HuH-7 (cell line): ENCODE measurements around the gene GDPD5.

ENCODE experiments used
- DNase-seq: peaks from one replicate; pipeline ENCODE4 v3.0.0; 2011; ENCODE audit warnings: low spot score

Gene GDPD5

DNA sequence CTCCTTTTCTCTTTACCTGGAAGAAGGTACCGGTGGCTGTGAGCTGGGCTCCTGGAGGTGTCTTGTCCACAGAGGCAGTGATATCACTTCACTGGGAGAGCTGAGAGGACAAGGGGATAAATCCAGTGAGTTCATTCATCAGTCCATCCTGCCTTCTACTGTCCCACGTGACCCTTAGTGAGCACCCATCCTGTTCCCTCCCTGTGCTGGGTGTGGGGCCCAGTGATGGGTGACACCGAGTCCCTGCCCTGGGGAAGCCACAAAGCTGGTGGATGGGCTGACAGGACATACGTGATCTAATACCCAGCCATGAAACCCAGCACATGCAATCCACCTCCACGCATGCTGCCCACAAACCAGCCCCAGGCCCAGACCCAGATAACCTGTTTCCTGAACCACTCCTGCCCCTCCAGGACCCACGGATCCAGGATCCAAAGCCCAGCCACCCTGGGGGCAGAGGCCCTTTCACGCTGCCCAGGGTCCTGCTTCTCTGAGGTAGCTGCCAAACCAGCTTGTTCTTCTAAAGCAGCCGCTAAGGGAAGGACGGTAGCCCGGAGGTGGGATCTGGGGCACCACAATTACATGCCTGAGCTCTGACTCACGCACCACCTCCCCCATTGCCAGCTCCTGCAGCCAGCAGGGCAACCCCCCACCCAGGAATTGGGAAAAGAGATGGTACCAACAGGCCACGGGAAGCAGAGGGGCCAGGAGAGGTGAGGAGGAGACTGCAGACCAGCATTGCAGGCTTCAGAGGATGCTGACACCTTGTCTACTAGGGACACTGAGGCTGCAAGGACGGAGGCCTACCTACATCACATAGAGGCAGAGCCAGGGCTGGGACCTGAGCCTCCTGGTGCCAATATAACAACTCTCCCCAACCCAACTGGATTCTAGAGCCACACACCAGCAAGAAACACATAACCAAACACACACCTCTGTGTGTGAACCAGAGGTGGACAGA is 35.2 kb downstream of the GDPD5 start:
- no peak for DNase-seq

DNA sequence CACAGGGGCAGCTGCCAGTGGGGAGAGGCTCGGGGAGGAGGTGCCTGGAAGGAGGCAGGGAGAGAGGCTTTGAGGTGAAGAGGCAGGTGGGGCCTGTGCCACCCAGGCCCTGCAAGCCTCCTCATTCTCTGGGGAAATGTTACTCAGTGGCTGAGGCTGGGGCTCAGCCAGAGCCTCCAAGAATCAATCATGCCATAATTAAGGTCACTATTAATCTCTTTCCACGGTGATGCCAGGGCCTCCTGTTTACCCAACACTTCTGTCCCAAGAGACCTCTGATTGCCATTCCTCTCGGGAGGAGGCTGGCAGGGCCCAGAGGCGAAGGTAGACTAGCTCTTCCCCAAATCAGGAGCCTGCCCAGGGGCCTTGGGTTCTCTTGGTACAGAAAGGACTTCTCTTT is 38.4 kb downstream of the GDPD5 start:
- no peak for DNase-seq

GRCh38 chr11:75485742-75486141 is 40.0 kb downstream of the GDPD5 start:
- no peak for DNase-seq

GRCh38 chr11:75482931-75483469 is 42.7 kb downstream of the GDPD5 start:
- no peak for DNase-seq

- no peak for DNase-seq
These were observed 43.7 kb downstream of the GDPD5 start for GRCh38 chr11:75481922-75482606.

DNA sequence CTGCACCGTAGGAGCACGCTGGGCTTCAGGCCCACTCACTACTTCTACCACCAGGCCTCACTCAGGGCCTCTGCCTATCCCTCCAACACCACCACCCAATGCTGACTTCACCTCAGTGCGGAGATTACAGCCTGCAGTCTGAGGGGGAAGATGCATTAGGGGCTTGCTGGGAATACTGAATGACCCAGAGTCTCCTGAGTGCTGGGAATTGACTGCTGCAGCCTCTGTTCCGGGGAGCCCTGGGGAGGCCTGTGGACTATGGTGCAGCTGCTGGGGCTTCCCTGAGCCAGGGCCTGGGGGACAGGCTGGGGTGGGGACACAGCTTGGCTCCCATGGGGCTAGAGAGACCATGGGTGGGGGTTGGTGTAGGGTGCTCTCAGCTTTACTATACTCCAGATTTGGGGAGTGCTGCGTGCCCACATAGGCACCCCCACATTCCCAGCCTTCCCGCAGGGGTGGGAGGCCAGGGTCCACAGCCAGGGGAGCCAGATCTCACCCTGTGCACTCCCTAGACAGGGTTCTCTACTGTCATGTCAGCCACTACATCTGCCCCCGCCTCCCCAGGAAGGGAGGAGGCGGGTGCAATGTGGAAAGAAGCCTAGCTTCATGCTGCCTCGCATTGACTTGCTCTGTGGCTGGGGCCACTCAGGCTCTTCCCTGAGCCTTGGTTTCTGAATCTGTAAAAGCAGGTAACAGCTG is 44.4 kb downstream of the GDPD5 start:
- DNase-seq = no peak

DNA sequence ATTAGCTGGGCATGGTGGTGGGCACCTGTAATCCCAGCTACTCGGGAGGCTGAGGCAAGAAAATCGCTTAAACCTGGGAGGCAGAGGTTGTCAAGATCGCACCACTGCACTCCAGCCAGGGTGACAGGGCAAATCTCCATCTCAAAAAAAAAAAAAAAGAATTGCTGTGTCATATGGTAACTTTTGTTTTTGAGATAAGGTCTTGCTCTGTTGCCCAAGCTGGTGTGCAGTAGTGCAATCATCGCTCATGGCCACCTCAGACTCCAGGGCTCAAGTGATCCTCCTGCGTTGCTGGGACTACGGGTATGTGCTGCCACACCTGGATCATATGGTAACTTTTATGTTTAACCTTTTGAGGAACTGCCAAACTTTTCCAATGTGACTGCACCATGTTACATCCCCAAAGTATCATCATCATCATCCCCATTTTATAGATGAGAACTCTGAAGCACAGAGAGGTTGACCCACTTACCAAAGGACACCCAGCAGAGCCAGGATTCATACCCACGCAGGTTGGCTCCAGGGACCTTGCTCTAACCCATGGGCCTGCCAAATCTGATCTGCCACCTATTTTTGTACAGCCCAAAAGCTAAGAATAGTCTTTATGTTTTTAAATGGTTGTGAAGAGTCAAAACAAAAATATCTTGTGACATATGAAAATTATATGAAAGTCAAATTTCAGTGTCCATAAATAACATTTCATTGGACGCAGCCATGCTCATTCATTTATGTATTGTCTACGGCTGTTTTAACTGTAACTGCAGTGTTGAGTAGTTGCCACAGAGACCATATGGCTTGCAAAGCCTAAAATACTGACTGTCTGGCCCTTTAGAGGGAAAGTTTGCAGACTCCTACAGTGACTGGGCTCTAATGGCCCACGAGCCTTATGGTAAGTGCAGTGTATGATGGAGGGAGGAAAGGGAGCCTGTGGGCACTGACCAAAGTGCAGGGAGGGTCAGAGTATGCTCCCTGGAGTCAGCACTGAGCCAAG is 45.3 kb downstream of the GDPD5 start:
- DNase-seq = no peak

DNA sequence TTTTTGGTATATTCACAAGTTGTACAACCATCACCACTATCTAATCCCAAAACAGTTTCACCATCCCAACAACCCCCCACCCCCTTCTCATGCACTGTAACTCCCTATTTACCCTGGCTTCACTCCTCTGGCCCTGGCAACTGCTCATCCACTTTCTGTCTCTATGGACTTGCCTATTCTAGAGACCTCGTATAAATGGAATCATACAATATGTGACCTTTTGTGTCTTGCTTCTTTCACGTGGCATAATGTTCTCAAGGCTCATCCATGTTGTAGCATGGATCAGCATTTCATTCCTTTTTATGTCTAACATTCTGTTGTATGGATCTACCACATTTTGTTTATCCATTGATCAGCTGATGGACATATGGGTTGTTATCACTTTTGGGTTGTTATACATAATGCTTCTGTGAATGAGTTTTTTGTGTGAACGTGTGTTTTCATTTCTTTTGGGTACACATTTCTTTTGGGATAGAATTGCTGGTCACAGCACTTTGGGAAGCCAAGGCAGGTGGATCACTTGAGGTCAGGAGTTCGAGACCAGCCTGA is 46.1 kb downstream of the GDPD5 start:
- DNase-seq = no peak

- no peak for DNase-seq
These were observed 46.8 kb downstream of the GDPD5 start for GRCh38 chr11:75478783-75479596.

GRCh38 chr11:75477614-75477935 is 48.2 kb downstream of the GDPD5 start:
- DNase-seq = no peak

DNA sequence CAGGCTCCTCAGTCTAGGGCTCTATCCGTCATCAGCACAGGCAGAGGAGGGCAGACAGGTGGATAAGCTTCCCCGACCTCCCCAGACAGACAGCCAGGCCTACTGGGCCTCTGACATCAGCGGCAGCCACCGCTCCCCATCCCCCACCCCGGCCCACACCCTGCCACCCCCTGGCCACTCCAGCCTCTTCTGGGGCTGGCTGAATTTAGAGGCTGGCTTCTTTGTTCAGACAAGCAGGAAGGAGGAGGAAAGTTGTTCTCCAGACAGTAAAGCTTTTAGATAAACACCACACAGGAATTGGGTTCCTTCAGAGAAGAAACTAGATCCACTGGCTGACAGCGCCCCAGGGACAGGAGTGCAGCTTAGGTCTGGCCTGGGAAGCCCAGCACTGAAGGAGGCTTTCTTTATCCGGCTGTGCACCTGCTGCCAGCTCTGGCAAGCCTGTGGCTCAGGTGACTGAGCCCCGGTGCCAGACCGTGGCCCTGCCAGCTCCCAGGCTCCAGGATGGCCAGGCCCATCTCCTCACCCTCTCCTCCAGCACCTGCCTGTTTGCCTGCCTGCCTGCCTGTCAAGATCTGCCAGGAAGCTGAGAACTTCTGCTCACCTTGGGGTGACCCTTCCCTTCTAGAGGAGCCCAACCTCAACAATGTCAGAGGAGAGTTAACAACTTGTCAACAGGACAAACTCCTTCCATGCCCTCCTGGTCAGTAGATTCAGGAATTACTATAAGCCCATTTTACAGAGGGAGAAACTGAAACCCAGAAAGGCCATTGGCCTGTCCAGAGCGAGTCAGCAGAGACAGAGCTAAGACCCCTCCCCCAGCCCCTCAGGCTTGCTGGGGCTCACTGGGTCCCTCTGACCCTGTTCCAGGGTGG is 48.8 kb downstream of the GDPD5 start:
- DNase-seq = no peak

DNA sequence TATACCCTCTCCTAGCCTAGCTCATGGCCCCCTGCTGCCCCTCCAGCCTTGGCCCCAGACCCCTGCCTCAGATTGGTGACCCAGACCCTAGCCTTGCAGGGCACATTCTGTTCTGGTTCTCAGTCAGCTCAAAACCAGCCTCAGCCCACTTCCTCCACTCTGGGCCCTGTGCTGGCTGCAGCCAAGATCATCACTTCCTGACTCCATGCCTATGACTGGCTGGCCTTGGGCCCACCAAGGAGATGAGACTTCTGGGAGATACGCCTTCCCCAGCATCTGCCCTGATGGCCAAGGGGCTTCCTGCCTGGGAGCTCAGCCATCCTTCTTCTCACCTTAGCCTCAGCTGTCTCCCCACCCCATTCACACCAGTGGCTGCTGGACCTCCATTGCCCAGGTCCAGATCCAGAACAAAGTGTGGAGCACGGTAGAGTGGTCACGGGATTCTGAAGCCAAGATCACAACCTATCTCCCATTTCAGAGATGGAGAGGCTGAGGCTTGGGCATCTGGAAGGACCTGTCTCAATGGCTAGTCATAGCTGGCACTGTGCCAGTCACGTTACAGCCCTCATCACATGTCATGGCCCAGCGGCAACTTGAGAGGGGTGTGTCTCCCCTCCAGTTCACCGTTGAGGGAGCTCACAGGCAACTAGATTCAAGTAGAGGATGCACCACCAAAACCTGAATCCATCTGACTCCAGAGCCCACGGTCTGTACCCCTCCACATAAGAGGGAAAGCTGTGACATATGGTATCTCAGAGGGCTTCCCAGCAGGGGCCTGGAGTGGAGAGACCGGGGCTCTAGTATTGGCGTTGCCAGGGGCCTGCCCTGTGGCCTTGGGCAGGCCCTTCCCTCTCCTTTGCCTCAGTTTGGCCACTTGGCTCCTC is 49.7 kb downstream of the GDPD5 start:
- DNase-seq = no peak

GRCh38 chr11:75474878-75475766 is 50.6 kb downstream of the GDPD5 start:
- no peak for DNase-seq

GRCh38 chr11:75474240-75474639 is 51.5 kb downstream of the GDPD5 start:
- DNase-seq = no peak

GRCh38 chr11:75473684-75474083 is 52.1 kb downstream of the GDPD5 start:
- DNase-seq = no peak

DNA sequence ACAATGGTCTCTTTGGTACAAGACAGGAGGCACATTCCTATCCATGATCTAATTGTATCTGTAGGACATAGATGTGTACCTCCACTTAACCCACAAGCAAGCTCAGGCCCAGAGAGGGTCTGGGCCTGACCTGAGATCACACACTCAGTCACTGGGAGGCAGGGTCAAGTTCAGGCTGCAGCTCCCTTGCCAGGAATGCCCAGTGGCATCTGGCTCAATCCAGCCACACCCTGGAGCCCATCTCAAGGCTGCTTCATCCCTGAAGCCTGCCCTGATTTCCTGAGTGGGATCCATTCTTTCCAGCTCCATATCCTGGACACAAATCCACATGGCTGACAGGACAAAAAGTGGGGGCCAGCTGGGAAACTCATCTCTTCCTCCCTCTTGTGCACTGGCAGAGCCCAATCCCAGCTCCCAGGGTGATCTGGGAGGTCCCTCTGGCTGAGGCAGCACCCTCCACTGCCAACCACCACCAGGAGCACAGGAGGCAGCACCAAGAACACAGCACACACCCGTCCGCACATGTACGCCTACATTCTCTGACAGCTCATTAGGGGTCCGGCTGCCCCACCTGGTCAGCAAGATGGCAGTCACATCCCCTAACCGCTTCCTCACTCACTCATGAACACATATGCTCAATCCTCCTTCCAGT is 53.5 kb downstream of the GDPD5 start:
- no peak for DNase-seq
